HepG2 (cell line): ENCODE results near the gene FBXO24. TPM values are rescaled to one million over a fixed set of nuclear protein-coding genes. Genes with fewer than 3 reads are reported as not detected.

ENCODE experiments used
- ELK4 ChIP-seq: sonication (generic); formaldehyde crosslinking; IDR thresholded peaks from 2 replicates; pipeline ENCODE4 v1.9.0; 2021; ENCODE audit warnings: missing genetic modification reagents, borderline replicate concordance
- FOXM1 ChIP-seq: sonication (generic); formaldehyde crosslinking; IDR thresholded peaks from 2 replicates; pipeline ENCODE4 v1.5.0; 2020; ENCODE audit warnings: missing genetic modification reagents
- GATA4 ChIP-seq: sonication (generic); IDR thresholded peaks from 2 replicates; pipeline ENCODE4 v1.6.1; 2016; ENCODE audit warnings: antibody characterized with exemption, low read depth, borderline replicate concordance
- HIC2 ChIP-seq: sonication (generic); formaldehyde crosslinking; IDR thresholded peaks from 2 replicates; pipeline ENCODE4 v1.9.0; 2022; ENCODE audit warnings: low read depth, missing genetic modification reagents
- MIER2 ChIP-seq: IDR thresholded peaks from 2 replicates; pipeline ENCODE4 v1.6.1; 2016; ENCODE audit warnings: missing biosample characterization, missing genetic modification reagents
- RXRA ChIP-seq: sonication (generic); formaldehyde crosslinking; IDR thresholded peaks from 2 replicates; pipeline ENCODE4 v1.5.1; 2020; ENCODE audit warnings: missing genetic modification reagents
- SAFB2 ChIP-seq: sonication (generic); formaldehyde crosslinking; IDR thresholded peaks from 2 replicates; pipeline ENCODE4 v1.5.1; 2020; ENCODE audit warnings: missing genetic modification reagents, low read depth, mild to moderate bottlenecking, borderline replicate concordance
- SNAPC2 ChIP-seq: sonication (generic); formaldehyde crosslinking; IDR thresholded peaks from 2 replicates; pipeline ENCODE4 v1.8.1; 2022; ENCODE audit warnings: mild to moderate bottlenecking, missing genetic modification reagents
- SRSF9 ChIP-seq: fragments of 200-400 bp; formaldehyde crosslinking; IDR thresholded peaks from 2 replicates; pipeline ENCODE4 v1.6.1; 2018; ENCODE audit warnings: borderline replicate concordance, mild to moderate bottlenecking, low read depth, low read length; ENCODE audit not compliant: insufficient read depth, poor library complexity, severe bottlenecking
- YEATS4 ChIP-seq: sonication (generic); formaldehyde crosslinking; IDR thresholded peaks from 2 replicates; pipeline ENCODE4 v1.4.0; 2020; ENCODE audit warnings: missing genetic modification reagents, borderline replicate concordance
- ZBTB14 ChIP-seq: sonication (generic); formaldehyde crosslinking; IDR thresholded peaks from 2 replicates; pipeline ENCODE4 v1.4.0; 2020; ENCODE audit warnings: missing genetic modification reagents
- ZBTB33 ChIP-seq: sonication (generic); formaldehyde crosslinking; IDR thresholded peaks from 2 replicates; pipeline ENCODE4 v1.4.0; 2020; ENCODE audit warnings: missing genetic modification reagents
- ZC3H13 ChIP-seq: sonication (generic); formaldehyde crosslinking; IDR thresholded peaks from 2 replicates; pipeline ENCODE4 v1.8.1; 2023; ENCODE audit warnings: mild to moderate bottlenecking, missing genetic modification reagents, moderate library complexity
- ZNF224 ChIP-seq: sonication (generic); formaldehyde crosslinking; IDR thresholded peaks from 2 replicates; pipeline ENCODE4 v1.5.0; 2020; ENCODE audit warnings: mild to moderate bottlenecking, missing genetic modification reagents
- ZNF354B ChIP-seq: sonication (generic); formaldehyde crosslinking; IDR thresholded peaks from 2 replicates; pipeline ENCODE4 v1.8.0; 2022; ENCODE audit warnings: mild to moderate bottlenecking, missing genetic modification reagents
- ZNF703 ChIP-seq: sonication (generic); formaldehyde crosslinking; IDR thresholded peaks from 2 replicates; pipeline ENCODE4 v1.5.1; 2020; ENCODE audit warnings: missing genetic modification reagents, mild to moderate bottlenecking, moderate library complexity, borderline replicate concordance
- ZNF839 ChIP-seq: sonication (generic); formaldehyde crosslinking; IDR thresholded peaks from 2 replicates; pipeline ENCODE4 v1.4.0; 2020; ENCODE audit warnings: missing genetic modification reagents, mild to moderate bottlenecking, borderline replicate concordance
- ZXDC ChIP-seq: sonication (generic); formaldehyde crosslinking; IDR thresholded peaks from 2 replicates; pipeline ENCODE4 v1.5.0; 2020; ENCODE audit warnings: mild to moderate bottlenecking, missing genetic modification reagents
- polyA plus RNA-seq, 8 experiments: library from polyadenylated mRNA; depleted of rRNA in 3 of 8; stranded (reverse) in 7 of 8; unstranded in 1 of 8; fragments of >200 nt; fragmentation: Illumina TruSeq in 4 of 8; extraction: Trizol in 4 of 8; gene quantifications; 2 replicates each; pipeline versions ENCODE4 v1.2.1 to v1.2.3, GENCODE V29; 2011 to 2016; ENCODE audit warnings: low read depth in 4 of 8, missing spikeins in 1 of 8, mixed read lengths in 1 of 8; ENCODE audit not compliant: insufficient read depth in 1 of 8
- total RNA-seq, 5 experiments: library from RNA; depleted of rRNA; stranded (reverse); fragments of >200 nt; fragmentation: Illumina TruSeq; extraction: Trizol; gene quantifications; 2 replicates each; pipeline ENCODE4 v1.2.3, GENCODE V29; 2016; ENCODE audit warnings: low read depth in 1 of 5

The FBXO24 gene
- total and polyA plus RNA-seq, 2 of the 13 experiments (the other 11 are each of a cell fraction or from before 2014, with no cell fraction given), result 0.20 to 0.55 TPM

- TF ChIP-seq ZXDC, result no peak
- TF ChIP-seq YEATS4 (CRISPR knock-in tag), result peak; percentile 56
- 0 out of 2 replicates have a peak, but pooled peaks have one; percentile 3 for TF ChIP-seq ZNF703 (CRISPR knock-in tag)
- no peak for TF ChIP-seq ZBTB14
- TF ChIP-seq SRSF9, result no peak
- TF ChIP-seq ZNF839 (CRISPR knock-in tag), result peak; percentile 7; the same call in 1 of the 2 replicates
- TF ChIP-seq ZC3H13 (CRISPR knock-in tag), result no peak; the same call in 1 of the 2 replicates
- TF ChIP-seq ZNF224 (CRISPR knock-in tag), result no peak; the same call in none of the 2 replicates
- peak; percentile 38; the same call in 1 of the 2 replicates for TF ChIP-seq MIER2 (CRISPR knock-in tag)
- TF ChIP-seq ZBTB33 (CRISPR knock-in tag), result peak; percentile 31; the same call in 1 of the 2 replicates
- no peak for TF ChIP-seq GATA4
- no peak for TF ChIP-seq HIC2 (CRISPR knock-in tag)
- 0 out of 2 replicates have a peak, but pooled peaks have one; percentile 46 for TF ChIP-seq ELK4 (CRISPR knock-in tag)
- peak; percentile 43 for TF ChIP-seq RXRA
- no peak for TF ChIP-seq FOXM1 (CRISPR knock-in tag)
- peak; percentile 17 for TF ChIP-seq SAFB2
- peak; percentile 73 for TF ChIP-seq SNAPC2 (CRISPR knock-in tag)
- peak; percentile 36 for TF ChIP-seq ZNF354B
Measured at GRCh38 chr7:100568896-100569844, 17.0 kb upstream of the FBXO24 start (continued).
